HepG2 (cell line): ENCODE measurements around the gene ESYT3. TPM values are rescaled to one million over a fixed set of nuclear protein-coding genes. Genes with fewer than 3 reads are reported as not detected.

Experiments used
- AHR ChIP-seq: IDR thresholded peaks from 2 replicates; pipeline ENCODE4 v1.6.1; 2018; ENCODE audit warnings: missing genetic modification reagents, missing compliant biosample characterization
- DMAP1 ChIP-seq: IDR thresholded peaks from 2 replicates; pipeline ENCODE4 v1.6.1; 2016
- FIP1L1 ChIP-seq: fragments of 200-400 bp; formaldehyde crosslinking; IDR thresholded peaks from 2 replicates; pipeline ENCODE4 v1.6.1; 2018; ENCODE audit warnings: low read depth, mild to moderate bottlenecking, low read length, moderate library complexity, borderline replicate concordance; ENCODE audit not compliant: insufficient read depth
- GTF3A ChIP-seq: sonication (generic); formaldehyde crosslinking; conservative IDR thresholded peaks from 2 replicates; pipeline ENCODE4 v1.4.0; 2020; ENCODE audit warnings: mild to moderate bottlenecking, missing genetic modification reagents
- IRF1 ChIP-seq: sonication (generic); formaldehyde crosslinking; IDR thresholded peaks from 2 replicates; pipeline ENCODE4 v1.4.0; 2020; ENCODE audit warnings: low read depth, mild to moderate bottlenecking, missing genetic modification reagents
- TEAD2 ChIP-seq: sonication (generic); formaldehyde crosslinking; IDR thresholded peaks from 2 replicates; pipeline ENCODE4 v1.9.0; 2021; ENCODE audit warnings: missing genetic modification reagents
- TIGD3 ChIP-seq: sonication (generic); formaldehyde crosslinking; IDR thresholded peaks from 2 replicates; pipeline ENCODE4 v1.5.1; 2020; ENCODE audit warnings: mild to moderate bottlenecking, missing genetic modification reagents, borderline replicate concordance
- ZBTB46 ChIP-seq: sonication (generic); formaldehyde crosslinking; IDR thresholded peaks from 2 replicates; pipeline ENCODE4 v1.4.0; 2020; ENCODE audit warnings: mild to moderate bottlenecking, missing genetic modification reagents, borderline replicate concordance
- ZNF12 ChIP-seq: sonication (generic); formaldehyde crosslinking; IDR thresholded peaks from 2 replicates; pipeline ENCODE4 v1.5.0; 2020; ENCODE audit warnings: missing genetic modification reagents
- ZNF142 ChIP-seq: sonication (generic); formaldehyde crosslinking; IDR thresholded peaks from 2 replicates; pipeline ENCODE4 v1.4.0; 2020; ENCODE audit warnings: missing genetic modification reagents
- ZNF329 ChIP-seq: sonication (generic); formaldehyde crosslinking; IDR thresholded peaks from 2 replicates; pipeline ENCODE4 v1.9.0; 2021; ENCODE audit warnings: low read depth, mild to moderate bottlenecking, missing genetic modification reagents
- ZNF484 ChIP-seq: sonication (generic); formaldehyde crosslinking; IDR thresholded peaks from 2 replicates; pipeline ENCODE4 v1.5.1; 2020; ENCODE audit warnings: mild to moderate bottlenecking, low read depth, missing genetic modification reagents, borderline replicate concordance
- ZNF616 ChIP-seq: sonication (generic); formaldehyde crosslinking; IDR thresholded peaks from 2 replicates; pipeline ENCODE4 v1.5.0; 2020; ENCODE audit warnings: low read depth, mild to moderate bottlenecking, missing genetic modification reagents
- ZNF703 ChIP-seq: sonication (generic); formaldehyde crosslinking; IDR thresholded peaks from 2 replicates; pipeline ENCODE4 v1.5.1; 2020; ENCODE audit warnings: missing genetic modification reagents, mild to moderate bottlenecking, moderate library complexity, borderline replicate concordance
- ZNF772 ChIP-seq: sonication (generic); formaldehyde crosslinking; IDR thresholded peaks from 2 replicates; pipeline ENCODE4 v1.5.0; 2020; ENCODE audit warnings: mild to moderate bottlenecking, missing genetic modification reagents
- ZNF777 ChIP-seq: sonication (generic); formaldehyde crosslinking; IDR thresholded peaks from 2 replicates; pipeline ENCODE4 v1.4.0; 2020; ENCODE audit warnings: missing genetic modification reagents
- ZUFSP ChIP-seq: sonication (generic); formaldehyde crosslinking; IDR thresholded peaks from 2 replicates; pipeline ENCODE4 v1.9.0; 2021; ENCODE audit warnings: missing genetic modification reagents, mild to moderate bottlenecking, borderline replicate concordance
- polyA plus RNA-seq, 8 experiments: library from polyadenylated mRNA; depleted of rRNA in 3 of 8; stranded (reverse) in 7 of 8; unstranded in 1 of 8; fragments of >200 nt; fragmentation: Illumina TruSeq in 4 of 8; extraction: Trizol in 4 of 8; gene quantifications; 2 replicates each; pipeline versions ENCODE4 v1.2.1 to v1.2.3, GENCODE V29; 2011 to 2016; ENCODE audit warnings: low read depth in 4 of 8, missing spikeins in 1 of 8, mixed read lengths in 1 of 8; ENCODE audit not compliant: insufficient read depth in 1 of 8
- total RNA-seq, 5 experiments: library from RNA; depleted of rRNA; stranded (reverse); fragments of >200 nt; fragmentation: Illumina TruSeq; extraction: Trizol; gene quantifications; 2 replicates each; pipeline ENCODE4 v1.2.3, GENCODE V29; 2016; ENCODE audit warnings: low read depth in 1 of 5

ESYT3 gene
- total and polyA plus RNA-seq, 2 of the 13 experiments (the other 11 are each of a cell fraction or from before 2014, with no cell fraction given), result 1.5 to 4.1 TPM

GRCh38 chr3:138398791-138399575 lies 35.4 kb upstream of the ESYT3 start (continued):
- TF ChIP-seq ZBTB46 (no peak), DMAP1 (CRISPR knock-in tag) (no peak), GTF3A (CRISPR knock-in tag) (no peak), AHR (CRISPR knock-in tag) (no peak), TEAD2 (CRISPR knock-in tag) (no peak), ZNF703 (CRISPR knock-in tag) (no peak), IRF1 (no peak), ZNF616 (CRISPR knock-in tag) (no peak), ZNF12 (CRISPR knock-in tag) (0 out of 2 replicates have a peak, but pooled peaks have one; percentile 10), ZNF772 (CRISPR knock-in tag) (no peak), FIP1L1 (no peak), ZUFSP (CRISPR knock-in tag) (no peak), ZNF777 (CRISPR knock-in tag) (no peak), TIGD3 (no peak), ZNF329 (CRISPR knock-in tag) (no peak), ZNF484 (CRISPR knock-in tag) (no peak), ZNF142 (CRISPR knock-in tag) (no peak)
